Fibroblast of skin of left quadriceps (primary cell): Measurements from ENCODE around the gene SULT1A1.
"Not testable (repeated sequence)": the region's sequence is repeated elsewhere in the genome, so short reads cannot be mapped to it uniquely, and the experiment has no call there.

ENCODE experiments used
- DNase-seq, 2 experiments: peaks; one replicate each; pipeline ENCODE4 v3.0.0-alpha.2; 2013; ENCODE audit warnings: low read depth in 2 of 2

SULT1A1 gene

GRCh38 chr16:28609631-28610594, at the start of gene SULT1A1:
Gene SULT1A1 (minus strand): TSS chr16:28610044. CDS start chr16:28608855, 1,189 bp downstream.
- no peak for DNase-seq

- not testable (repeated sequence) for DNase-seq
These were observed 30.1 kb upstream of the SULT1A1 start for GRCh38 chr16:28639959-28640358.

- not testable (repeated sequence) for DNase-seq
These were observed 28.5 kb upstream of the SULT1A1 start for GRCh38 chr16:28638359-28638758.

- not testable (repeated sequence) for DNase-seq
These were observed 27.9 kb upstream of the SULT1A1 start, which contains the start of gene NPIPB8 for GRCh38 chr16:28637765-28638164. Gene NPIPB8 (plus strand): TSS chr16:28638065. CDS start chr16:28638361, 296 bp downstream.

GRCh38 chr16:28636093-28636823, 26.4 kb upstream of the SULT1A1 start:
- not testable (repeated sequence) for DNase-seq

GRCh38 chr16:28630905-28631304, 21.1 kb upstream of the SULT1A1 start:
- DNase-seq: not testable (repeated sequence)

- no peak for DNase-seq
These were observed 13.4 kb upstream of the SULT1A1 start for GRCh38 chr16:28623172-28623711.

GRCh38 chr16:28622532-28623171, 12.8 kb upstream of the SULT1A1 start:
- DNase-seq: not testable (repeated sequence)

- no peak for DNase-seq
These were observed 11.8 kb upstream of the SULT1A1 start for GRCh38 chr16:28621481-28622155.

GRCh38 chr16:28620316-28620715, 10.5 kb upstream of the SULT1A1 start:
- DNase-seq: not testable (repeated sequence)

GRCh38 chr16:28617874-28618273, 8.0 kb upstream of the SULT1A1 start:
- no peak for DNase-seq

GRCh38 chr16:28616636-28617035, 6.8 kb upstream of the SULT1A1 start:
- no peak for DNase-seq

GRCh38 chr16:28616224-28616577, 6.4 kb upstream of the SULT1A1 start:
- not testable (repeated sequence) for DNase-seq

- DNase-seq: not testable (repeated sequence)
These were observed 5.8 kb upstream of the SULT1A1 start for GRCh38 chr16:28615486-28616223.

GRCh38 chr16:28614561-28614960, 4.7 kb upstream of the SULT1A1 start:
- not testable (repeated sequence) for DNase-seq

GRCh38 chr16:28613912-28614311, 4.1 kb upstream of the SULT1A1 start:
- not testable (repeated sequence) for DNase-seq

- not testable (repeated sequence) for DNase-seq
These were observed 2.8 kb upstream of the SULT1A1 start for GRCh38 chr16:28612359-28613280.

- DNase-seq: no peak
These were observed 849 bp upstream of the SULT1A1 start for GRCh38 chr16:28610595-28611191.
